Keratinocyte (primary cell): Measurements from ENCODE around the gene CLN3.

ENCODE experiments used
- EZH2 ChIP-seq: IDR thresholded peaks from one replicate; pipeline ENCODE4 v1.6.1; 2012; ENCODE audit warnings: inconsistent platforms, mild to moderate bottlenecking, low read length, moderate library complexity
- TF ChIP-seq, protein P1 (sequence below), 3 experiments: IDR thresholded peaks in 1 of 3; conservative IDR thresholded peaks in 1 of 3; optimal IDR thresholded peaks in 1 of 3; 2 replicates in 2 of 3; 3 replicates in 1 of 3; pipeline versions ENCODE3 to v1.5.1; 2011; ENCODE audit warnings: low read length in 3 of 3, mild to moderate bottlenecking in 3 of 3, moderate library complexity in 2 of 3, control low read depth in 1 of 3, inconsistent platforms in 1 of 3; ENCODE audit not compliant: insufficient read depth in 2 of 3; ENCODE audit errors: extremely low read depth in 1 of 3

DNA sequence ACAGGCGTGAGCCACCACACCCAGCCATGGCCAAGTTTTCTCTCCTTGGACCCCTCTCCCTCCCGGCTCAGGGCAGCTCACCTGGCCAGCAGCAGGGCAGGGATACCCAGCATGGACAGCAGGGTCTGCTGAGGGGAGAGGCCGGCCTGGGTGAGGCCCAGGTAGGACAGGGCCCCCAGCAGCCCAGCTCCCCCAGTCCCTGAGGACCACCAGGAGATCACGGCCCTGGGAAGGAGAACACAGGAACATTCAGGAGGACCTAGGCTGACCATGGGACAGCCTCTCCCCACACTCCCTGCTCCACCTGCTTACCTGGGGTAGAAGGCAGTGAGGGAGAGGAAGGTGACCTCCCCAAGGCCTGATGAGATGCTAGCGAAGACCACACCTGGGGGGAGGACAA, 5.6 kb downstream of the CLN3 start:
- TF ChIP-seq, protein P1, sequence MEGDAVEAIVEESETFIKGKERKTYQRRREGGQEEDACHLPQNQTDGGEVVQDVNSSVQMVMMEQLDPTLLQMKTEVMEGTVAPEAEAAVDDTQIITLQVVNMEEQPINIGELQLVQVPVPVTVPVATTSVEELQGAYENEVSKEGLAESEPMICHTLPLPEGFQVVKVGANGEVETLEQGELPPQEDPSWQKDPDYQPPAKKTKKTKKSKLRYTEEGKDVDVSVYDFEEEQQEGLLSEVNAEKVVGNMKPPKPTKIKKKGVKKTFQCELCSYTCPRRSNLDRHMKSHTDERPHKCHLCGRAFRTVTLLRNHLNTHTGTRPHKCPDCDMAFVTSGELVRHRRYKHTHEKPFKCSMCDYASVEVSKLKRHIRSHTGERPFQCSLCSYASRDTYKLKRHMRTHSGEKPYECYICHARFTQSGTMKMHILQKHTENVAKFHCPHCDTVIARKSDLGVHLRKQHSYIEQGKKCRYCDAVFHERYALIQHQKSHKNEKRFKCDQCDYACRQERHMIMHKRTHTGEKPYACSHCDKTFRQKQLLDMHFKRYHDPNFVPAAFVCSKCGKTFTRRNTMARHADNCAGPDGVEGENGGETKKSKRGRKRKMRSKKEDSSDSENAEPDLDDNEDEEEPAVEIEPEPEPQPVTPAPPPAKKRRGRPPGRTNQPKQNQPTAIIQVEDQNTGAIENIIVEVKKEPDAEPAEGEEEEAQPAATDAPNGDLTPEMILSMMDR (optimal IDR thresholded peaks at IDR 0.05 in 1 of 3, IDR thresholded peaks at IDR 0.05 in 1 of 3, conservative IDR thresholded peaks at IDR 0.05 in 1 of 3; ENCODE audit: extremely low read depth in 1 of 3, insufficient read depth in 2 of 3, low read length in 3 of 3) = no peak
- TF ChIP-seq EZH2 = no peak
